Measurements from ENCODE around the gene ADISSP. TPM values are rescaled to one million over a fixed set of nuclear protein-coding genes. Genes with fewer than 3 reads are reported as not detected.

The ADISSP gene
- total and polyA plus RNA-seq, 2 of the 13 experiments (the other 11 are each of a cell fraction or from before 2014, with no cell fraction given): 38.3 to 90.6 TPM

- Histone ChIP-seq H3K4me1 (ENCODE audit: insufficient read depth, low read length) (peaks cover 41% of the 10 kb centered on the region), H3K9me3 (ENCODE audit: low read length) (no peaks in the 10 kb centered on the region), H3K9ac (ENCODE audit: insufficient read depth, low read depth, low read length) (no peak overlapping the region), H3K79me2 (ENCODE audit: insufficient read depth, low read length) (peaks cover 5% of the 10 kb centered on the region), H3K36me3 (replicated peaks in 1 of 2; ENCODE audit: control insufficient read depth in 1 of 2, insufficient read depth in 2 of 2, low read length in 2 of 2) (peaks cover 27 to 48% of the 10 kb centered on the region in 2 experiments), H3K4me2 (ENCODE audit: low read depth, low read length) (no peak overlapping the region), H3K27ac (ENCODE audit: extremely low read length, insufficient read depth, low read length) (no peak overlapping the region), H3K4me3 (replicated peaks in 1 of 3; ENCODE audit: insufficient read depth in 1 of 3, low read depth in 2 of 3, low read length in 3 of 3) (no peak overlapping the region), H2AFZ (ENCODE audit: low read length) (no peak overlapping the region), H3K27me3 (ENCODE audit: control insufficient read depth in 1 of 2, insufficient read depth in 2 of 2, low read length in 2 of 2) (no peaks in the 10 kb centered on the region), H4K20me1 (ENCODE audit: insufficient read depth, low read length) (no peaks in the 10 kb centered on the region)
- POLR2A ChIA-PET: interaction anchor here (1.1 to 1.5 kb wide), 2 partner anchors 14 to 17 kb away, joined by 4 to 6 read pairs; partner anchors contain the start of gene AP5S1
- BruUV-seq (replicated peaks): no TSS peak
- FAIRE-seq (no peak), DNase-seq (ENCODE audit: low spot score) (no peak), ATAC-seq (no peak)
- in situ Hi-C loops (cut with HindIII; ENCODE audit: extremely low pct_ligation_motif_present, low pct_unique_long_range_greater_than_20kb): no loop called here
- intact Hi-C loops (cut with micrococcal nuclease; ENCODE audit: unreplicated experiment): no loop called here
- WGBS (ENCODE audit: low lambda C conversion rate): 96% methylated on average over 14 of the region's 14 CpGs
- CTCF ChIA-PET (ENCODE audit: low intra/inter-chr PET ratio, low total read pairs): no interaction called here
- TF ChIP-seq E2F2 (CRISPR knock-in tag; IDR thresholded peaks at IDR 0.05; ENCODE audit: borderline replicate concordance): no peak
- TF ChIP-seq ZNF207 (IDR thresholded peaks at IDR 0.05; ENCODE audit: borderline replicate concordance): no peak
- no peak for TF ChIP-seq MNT (IDR thresholded peaks at IDR 0.05)
- TF ChIP-seq GABPB1 (CRISPR knock-in tag; IDR thresholded peaks at IDR 0.05): no peak
- no peak for TF ChIP-seq ZNF446 (CRISPR knock-in tag; IDR thresholded peaks at IDR 0.05)
- TF ChIP-seq ZMYM2 (CRISPR knock-in tag; IDR thresholded peaks at IDR 0.05): no peak
Measured at GRCh38 chr20:3803289-3803688, 35.7 kb upstream of the ADISSP start.

Data from HepG2 (cell line).